Measurements from ENCODE around the gene TNFRSF6B. TPM values are rescaled to one million over a fixed set of nuclear protein-coding genes. Genes with fewer than 3 reads are reported as not detected.

Gene TNFRSF6B
- total and polyA plus RNA-seq, 10 donors = 8.9 to 104 (median 31.0) TPM

GRCh38 chr20:63682384-63683139 is 13.9 kb upstream of the TNFRSF6B start:
- Histone ChIP-seq H3K4me1 (peaks cover 15 to 56% (median 42%) of the 10 kb centered on the region in 6 donors), H3K27me3 (replicated peaks in 1 of 7) (peaks cover 0 to 6% (median 0%) of the 10 kb centered on the region in 7 donors), H3K4me3 (no peak overlapping the region), H3K9me3 (no peaks in the 10 kb centered on the region), H3K36me3 (peaks cover 0 to 37% (median 9%) of the 10 kb centered on the region in 6 donors), H3K27ac (peak overlapping the region; percentile 60 to 90 (median 76))
- DNase-seq = peak; percentile 77
- 48 to 67% (median 58%) methylated on average over 18 to 22 of the region's 22 CpGs for WGBS, 5 donors
- intact Hi-C loops (cut with DNase I; ENCODE audit: low total_unique reads) = no loop called here
- TF ChIP-seq POLR2AphosphoS5 (IDR thresholded peaks at IDR 0.05) (peak; percentile 48 to 82 (median 58)), CTCF (IDR thresholded peaks at IDR 0.05 in 8 of 11, conservative IDR thresholded peaks at IDR 0.05 in 3 of 11) (no peak)

- WGBS, 5 donors = 89 to 93% (median 90%) methylated on average over 20 to 21 of the region's 21 CpGs
- intact Hi-C loops (cut with DNase I; ENCODE audit: low total_unique reads) = no loop called here
Measured at GRCh38 chr20:63685269-63686026, 11.0 kb upstream of the TNFRSF6B start.

GRCh38 chr20:63686094-63686491 is 10.4 kb upstream of the TNFRSF6B start:
- Histone ChIP-seq H3K4me1 (peaks cover 20 to 90% (median 70%) of the 10 kb centered on the region in 6 donors), H3K27me3 (replicated peaks in 1 of 7) (peaks cover 0 to 6% (median 0%) of the 10 kb centered on the region in 7 donors), H3K36me3 (peaks cover 0 to 13% (median 0%) of the 10 kb centered on the region in 6 donors), H3K27ac (peak overlapping the region; percentile 69 to 90 (median 89)), H3K9me3 (no peaks in the 10 kb centered on the region), H3K4me3 (peak overlapping the region in 1 of 8 donors; percentile 18)
- intact Hi-C loops (cut with DNase I; ENCODE audit: low total_unique reads) = no loop called here
- WGBS, 5 donors = 71 to 83% (median 78%) methylated on average over 5 to 24 of the region's 24 CpGs
- DNase-seq = peak; percentile 78
- no peak for TF ChIP-seq POLR2AphosphoS5 (IDR thresholded peaks at IDR 0.05)
- TF ChIP-seq POLR2A (IDR thresholded peaks at IDR 0.05) = no peak
- no peak for TF ChIP-seq CTCF (IDR thresholded peaks at IDR 0.05 in 8 of 11, conservative IDR thresholded peaks at IDR 0.05 in 3 of 11)

More at GRCh38 chr20:63685269-63686026, 11.0 kb upstream of the TNFRSF6B start:
- Histone ChIP-seq H3K4me3 (no peak overlapping the region), H3K36me3 (peaks cover 0 to 17% (median 2%) of the 10 kb centered on the region in 6 donors), H3K9me3 (no peaks in the 10 kb centered on the region), H3K27ac (peak overlapping the region; percentile 69 to 90 (median 89)), H3K27me3 (replicated peaks in 1 of 7) (peaks cover 0 to 6% (median 0%) of the 10 kb centered on the region in 7 donors), H3K4me1 (peaks cover 20 to 83% (median 64%) of the 10 kb centered on the region in 6 donors)
- no peak for TF ChIP-seq POLR2A (IDR thresholded peaks at IDR 0.05)
- no peak for TF ChIP-seq CTCF (IDR thresholded peaks at IDR 0.05 in 8 of 11, conservative IDR thresholded peaks at IDR 0.05 in 3 of 11)
- TF ChIP-seq POLR2AphosphoS5 (IDR thresholded peaks at IDR 0.05) = no peak
- peak; percentile 76 for DNase-seq
